Vagina (tissue), 2 donors: ENCODE results near the gene AP3M1.

Experiments used
- POLR2A ChIP-seq, 2 donors: fragments of 450-650 bp; IDR thresholded peaks; one replicate each; pipeline ENCODE4 v1.6.1; 2017; ENCODE audit warnings: antibody characterized with exemption in 2 of 2, mild to moderate bottlenecking in 2 of 2, moderate library complexity in 2 of 2
- POLR2AphosphoS5 ChIP-seq, 2 donors: sonication (generic); formaldehyde crosslinking; IDR thresholded peaks; one replicate each; pipeline ENCODE4 v1.9.0; 2017; ENCODE audit warnings: antibody characterized with exemption in 2 of 2, mild to moderate bottlenecking in 2 of 2, low read depth in 1 of 2; ENCODE audit not compliant: insufficient read depth in 1 of 2
- TF ChIP-seq, protein P1 (sequence below), 3 experiments: fragments of 450-650 bp in 2 of 3; fragments of 200-600 bp in 1 of 3; sonication (generic) in 1 of 3; IDR thresholded peaks; one replicate each; pipeline ENCODE4 v1.5.1; 2017 to 2019; ENCODE audit warnings: antibody characterized with exemption in 3 of 3, mild to moderate bottlenecking in 2 of 3, moderate library complexity in 2 of 3

DNA sequence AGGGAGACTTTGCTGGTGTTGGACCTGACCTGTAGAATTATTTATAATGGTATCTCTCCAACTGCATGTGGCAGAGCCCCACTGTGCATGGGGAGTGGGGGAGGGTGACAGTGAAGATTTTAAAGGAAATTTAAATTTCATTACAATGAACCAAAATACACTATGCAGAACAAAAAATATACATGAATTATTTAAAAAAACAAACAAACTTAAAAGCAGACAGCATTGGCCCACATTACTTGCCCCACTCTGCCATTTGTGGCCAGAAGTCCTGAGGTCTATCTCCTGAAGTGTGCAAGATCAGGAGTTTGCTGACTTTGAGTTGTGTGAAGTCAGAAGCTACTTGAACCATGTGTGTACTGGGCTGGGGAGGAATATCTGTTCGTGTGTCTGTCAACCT, 40.5 kb downstream of the AP3M1 start:
- TF ChIP-seq, protein P1, sequence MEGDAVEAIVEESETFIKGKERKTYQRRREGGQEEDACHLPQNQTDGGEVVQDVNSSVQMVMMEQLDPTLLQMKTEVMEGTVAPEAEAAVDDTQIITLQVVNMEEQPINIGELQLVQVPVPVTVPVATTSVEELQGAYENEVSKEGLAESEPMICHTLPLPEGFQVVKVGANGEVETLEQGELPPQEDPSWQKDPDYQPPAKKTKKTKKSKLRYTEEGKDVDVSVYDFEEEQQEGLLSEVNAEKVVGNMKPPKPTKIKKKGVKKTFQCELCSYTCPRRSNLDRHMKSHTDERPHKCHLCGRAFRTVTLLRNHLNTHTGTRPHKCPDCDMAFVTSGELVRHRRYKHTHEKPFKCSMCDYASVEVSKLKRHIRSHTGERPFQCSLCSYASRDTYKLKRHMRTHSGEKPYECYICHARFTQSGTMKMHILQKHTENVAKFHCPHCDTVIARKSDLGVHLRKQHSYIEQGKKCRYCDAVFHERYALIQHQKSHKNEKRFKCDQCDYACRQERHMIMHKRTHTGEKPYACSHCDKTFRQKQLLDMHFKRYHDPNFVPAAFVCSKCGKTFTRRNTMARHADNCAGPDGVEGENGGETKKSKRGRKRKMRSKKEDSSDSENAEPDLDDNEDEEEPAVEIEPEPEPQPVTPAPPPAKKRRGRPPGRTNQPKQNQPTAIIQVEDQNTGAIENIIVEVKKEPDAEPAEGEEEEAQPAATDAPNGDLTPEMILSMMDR (IDR thresholded peaks at IDR 0.05), result no peak
- TF ChIP-seq POLR2A (IDR thresholded peaks at IDR 0.05) (no peak), POLR2AphosphoS5 (IDR thresholded peaks at IDR 0.05; ENCODE audit: insufficient read depth in 1 of 2, low read depth in 1 of 2) (no peak)
